ENCODE data around the gene COPZ2.
"Not testable (repeated sequence)": the region's sequence is repeated elsewhere in the genome, so short reads cannot be mapped to it uniquely, and the experiment has no call there.

Gene COPZ2

DNA sequence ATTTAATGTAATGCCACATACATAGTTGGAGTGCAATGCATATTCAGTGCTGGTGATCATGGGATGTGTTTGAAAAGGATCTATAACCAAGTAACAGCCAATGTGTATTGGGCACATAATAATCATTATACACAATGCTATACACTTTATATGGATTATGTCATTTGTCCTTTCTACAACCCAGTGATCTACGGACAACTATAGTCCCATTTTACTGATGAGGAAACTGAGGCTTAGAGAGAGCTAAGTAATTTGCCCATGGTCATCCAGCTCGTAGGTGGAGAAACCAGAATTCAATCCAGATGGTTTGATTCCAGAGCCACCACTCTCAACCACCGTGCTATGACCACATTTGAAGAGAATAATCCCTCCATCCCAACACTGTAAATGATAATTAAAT is 27.4 kb downstream of the COPZ2 start:
- no peak for DNase-seq (ENCODE audit: low read depth in 2 of 3, low spot score in 1 of 3)

DNA sequence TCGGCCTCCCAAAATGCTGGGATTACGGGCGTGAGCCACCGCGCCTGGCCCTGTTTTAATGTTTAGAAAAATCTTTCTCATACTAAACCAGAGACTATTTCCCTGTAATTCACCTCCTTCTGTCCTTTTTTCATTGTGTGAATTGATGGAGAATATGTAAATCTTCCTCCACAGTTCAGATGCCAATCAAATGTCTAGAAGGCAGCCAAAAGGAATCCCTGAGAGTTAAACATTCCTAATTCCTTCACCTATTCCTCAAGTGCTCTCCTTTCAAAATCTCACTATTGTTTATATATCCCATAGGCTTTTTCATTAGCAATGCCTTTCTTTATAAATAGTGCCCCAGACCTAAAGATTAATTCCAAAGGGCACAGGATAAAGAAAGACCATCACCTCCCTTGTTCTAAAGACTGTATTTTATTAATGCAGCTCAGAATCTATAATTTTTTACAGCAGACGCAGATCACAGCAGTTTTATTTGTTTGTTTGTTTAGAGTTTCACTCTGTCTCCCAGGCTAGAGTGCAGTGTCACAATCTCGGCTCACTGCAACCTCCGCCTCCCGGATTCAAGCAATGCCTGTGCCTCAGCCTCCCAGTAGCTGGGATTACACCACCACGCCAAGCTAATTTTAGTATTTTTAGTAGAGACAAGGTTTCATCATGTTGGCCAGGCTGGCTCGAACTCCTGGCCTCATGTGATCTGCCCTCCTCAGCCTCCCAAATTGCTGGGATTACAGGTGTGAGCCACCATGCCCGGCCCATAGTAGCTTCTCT is 30.5 kb downstream of the COPZ2 start:
- DNase-seq (ENCODE audit: low read depth in 2 of 3, low spot score in 1 of 3), result no peak

DNA sequence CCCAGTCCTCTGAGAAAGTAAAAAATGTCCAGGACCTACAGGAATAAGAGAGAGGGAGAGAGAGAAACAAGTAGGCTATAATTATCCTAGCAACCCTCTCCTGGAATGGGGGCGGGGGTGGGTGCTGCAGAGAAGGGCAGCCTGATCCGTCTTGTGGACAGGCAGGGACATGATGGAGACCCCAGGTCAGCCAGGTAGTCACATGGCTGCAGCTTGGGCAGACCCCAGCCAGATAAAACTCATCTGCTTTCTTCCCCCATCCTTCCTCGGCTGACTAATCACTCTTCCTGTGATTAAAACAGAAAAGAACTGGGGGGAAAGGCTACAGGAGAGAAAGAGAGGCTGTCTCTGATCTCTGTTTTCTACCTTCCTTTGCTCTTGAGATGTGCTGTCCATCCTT is 32.6 kb downstream of the COPZ2 start:
- DNase-seq (ENCODE audit: low read depth in 2 of 3, low spot score in 1 of 3), result no peak

DNA sequence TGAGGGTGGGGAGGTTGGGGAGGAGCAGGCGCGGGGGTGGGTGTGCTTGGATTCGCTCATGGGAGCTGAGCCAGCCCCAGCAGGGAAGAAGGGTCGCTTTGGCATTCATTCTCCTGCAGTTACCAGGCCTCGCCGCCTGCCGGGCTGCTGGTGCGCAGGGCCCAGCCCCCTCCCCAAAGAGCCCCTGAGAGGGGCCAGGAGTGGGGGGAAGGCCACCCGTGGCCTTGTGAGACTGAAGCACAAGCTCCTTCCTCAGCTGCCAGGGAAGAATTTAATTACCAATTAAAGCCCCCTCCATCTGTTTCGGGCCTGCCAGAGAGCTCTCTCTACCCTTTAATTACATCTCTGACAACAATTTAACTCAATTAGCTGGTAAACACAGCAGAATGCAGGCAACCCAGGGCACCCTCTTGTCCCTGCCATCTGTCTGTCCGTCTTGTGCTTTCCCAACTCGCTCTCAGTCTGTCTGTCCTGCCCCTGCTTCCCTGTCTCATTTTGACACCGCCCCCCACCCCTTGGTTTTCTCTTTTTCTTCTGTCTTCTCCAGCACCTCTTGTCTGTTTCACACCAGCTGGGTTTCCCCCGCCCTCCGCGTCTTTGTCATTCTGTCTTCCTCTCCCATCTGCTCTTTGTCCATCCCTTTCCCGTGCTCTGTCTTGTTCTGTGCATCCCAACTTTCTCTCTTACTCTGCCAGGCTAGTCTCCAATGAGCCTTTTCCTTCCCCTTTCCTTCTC is 34.0 kb downstream of the COPZ2 start:
- no peak for DNase-seq (ENCODE audit: low read depth in 2 of 3, low spot score in 1 of 3)

DNA sequence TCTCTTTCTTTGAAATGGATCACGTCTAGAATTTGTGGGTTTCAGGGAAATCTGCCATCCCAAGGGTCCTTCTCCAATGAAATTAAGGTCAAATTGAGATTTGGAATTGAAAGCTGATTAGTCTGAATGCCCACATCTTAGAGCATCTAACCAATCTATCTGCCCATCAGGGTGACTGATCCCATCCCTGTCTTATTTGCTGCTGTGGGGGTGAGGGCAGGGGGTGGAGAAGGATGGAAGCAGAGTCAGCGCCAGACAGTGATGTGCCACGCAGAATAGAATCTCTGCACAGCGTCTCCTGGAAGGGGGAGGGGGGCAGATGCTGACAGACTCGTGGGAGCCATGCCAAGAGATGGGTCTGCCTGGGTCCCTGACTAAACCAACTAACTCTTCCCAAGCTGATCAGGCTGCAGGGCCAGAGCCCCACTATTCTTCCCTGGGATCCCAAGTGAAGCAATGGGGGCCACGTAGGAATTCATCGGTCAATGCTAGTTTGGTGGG is 34.6 kb downstream of the COPZ2 start:
- no peak for DNase-seq (ENCODE audit: low read depth in 2 of 3, low spot score in 1 of 3)

DNA sequence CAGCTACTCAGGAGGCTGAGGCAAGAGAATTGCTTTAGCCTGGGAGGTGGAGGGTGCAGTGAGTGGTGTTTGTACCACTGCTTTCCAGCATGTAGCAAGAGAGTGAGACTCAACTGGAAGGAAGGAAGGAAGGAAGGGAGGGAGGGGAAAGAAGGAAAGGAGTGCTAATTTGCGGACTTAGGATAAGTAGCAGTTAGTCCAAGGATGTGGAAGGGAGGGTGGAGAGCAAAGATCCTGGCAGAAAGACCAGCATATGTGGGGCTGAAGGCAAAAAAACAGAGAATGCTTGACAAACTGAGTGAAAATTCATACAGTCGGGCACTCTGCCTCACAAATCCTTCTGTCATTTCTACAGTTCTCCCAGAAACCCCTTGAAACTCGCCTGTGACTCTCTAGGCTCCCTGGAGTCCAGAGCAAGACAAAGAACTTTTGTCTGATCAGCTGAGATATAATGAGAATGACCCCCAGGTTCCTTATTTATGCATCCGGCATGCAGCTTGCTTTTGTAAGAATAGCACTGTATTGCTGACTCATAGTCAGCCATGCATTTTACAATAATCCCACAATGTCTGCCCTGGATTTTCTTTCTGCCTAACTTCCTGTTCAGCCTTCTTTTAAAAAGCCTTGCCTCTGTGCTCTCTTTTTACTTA is 35.2 kb downstream of the COPZ2 start:
- no peak for DNase-seq (ENCODE audit: low read depth in 2 of 3, low spot score in 1 of 3)

DNA sequence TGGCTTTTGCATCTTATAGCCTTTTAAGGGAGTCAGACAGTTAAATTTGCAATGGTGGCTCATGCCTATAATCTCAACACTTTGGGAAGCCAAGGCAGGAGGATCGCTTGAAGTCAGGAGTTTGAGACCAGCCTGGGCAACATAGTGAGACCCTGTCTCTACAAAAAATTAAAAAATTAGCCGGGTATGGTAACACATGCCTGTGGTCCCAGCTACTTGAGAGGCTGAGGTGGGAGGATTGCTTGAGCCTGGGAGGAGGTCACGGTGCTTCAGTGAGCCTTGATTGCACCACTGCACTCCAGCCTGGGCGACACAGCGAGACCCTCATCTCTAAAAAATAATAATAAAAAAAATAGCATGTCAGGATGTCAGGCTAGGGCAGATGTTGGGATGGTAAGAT is 35.9 kb downstream of the COPZ2 start:
- not testable (repeated sequence) for DNase-seq (ENCODE audit: low read depth in 2 of 3, low spot score in 1 of 3)

DNA sequence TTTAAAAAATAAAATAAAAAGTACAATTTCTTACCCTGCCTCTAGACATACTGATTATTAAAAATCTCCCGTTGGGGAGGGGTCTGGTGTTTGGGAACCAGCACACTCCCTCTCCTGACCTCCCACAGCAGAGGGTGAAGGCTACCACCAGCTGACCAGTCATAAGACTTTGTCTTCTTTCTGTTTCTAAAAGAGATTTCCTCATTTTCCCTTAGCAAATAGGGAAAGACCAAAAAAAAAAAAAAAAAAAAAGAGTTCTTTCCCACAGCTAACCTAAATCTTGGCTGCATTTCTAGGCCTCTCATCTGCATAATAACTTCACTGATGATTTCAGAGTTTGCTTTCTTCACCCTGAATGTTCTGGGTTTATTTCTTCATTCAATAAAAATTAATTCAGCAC is 36.4 kb downstream of the COPZ2 start:
- DNase-seq (ENCODE audit: low read depth in 2 of 3, low spot score in 1 of 3), result no peak

DNA sequence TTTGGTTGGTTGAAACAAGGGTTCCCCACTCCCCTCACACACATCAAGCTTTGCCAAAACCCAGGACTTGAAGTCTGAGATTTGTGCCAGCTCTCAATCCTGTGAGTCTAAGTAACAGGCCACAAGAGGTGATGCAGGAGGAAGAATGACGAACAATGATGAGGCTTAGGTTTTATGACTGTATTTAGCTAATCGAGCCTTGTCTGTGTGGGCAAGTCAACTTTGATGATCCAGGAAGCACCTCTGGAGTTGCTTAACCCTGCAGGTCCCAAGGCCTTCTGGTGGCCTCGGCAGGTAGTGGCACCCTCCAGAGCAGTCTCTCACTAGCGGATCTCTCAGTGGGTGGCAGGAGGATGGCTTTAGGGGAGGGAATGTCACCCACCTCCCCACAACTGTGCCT is 38.0 kb downstream of the COPZ2 start:
- no peak for DNase-seq (ENCODE audit: low read depth in 2 of 3, low spot score in 1 of 3)

DNA sequence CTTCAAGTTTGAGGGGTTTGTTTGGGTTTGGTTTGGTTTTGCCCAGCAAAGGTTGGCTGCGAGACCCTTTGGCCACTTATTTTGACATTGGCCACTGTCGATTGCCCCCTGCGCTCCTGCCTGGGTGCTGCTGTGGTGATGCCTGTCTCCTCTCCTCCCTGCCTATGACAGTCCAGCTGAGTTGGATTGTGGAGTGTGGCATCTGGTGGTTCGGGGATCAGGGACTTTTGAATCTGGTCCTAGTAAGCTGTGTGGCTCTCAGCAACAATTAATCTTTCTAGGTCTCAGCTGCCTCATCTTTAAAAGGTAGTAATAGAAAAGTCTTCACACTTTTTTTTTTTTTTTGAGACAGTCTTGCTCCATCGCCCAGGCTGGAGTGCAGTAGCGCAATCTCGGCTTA is 39.6 kb downstream of the COPZ2 start:
- no peak for DNase-seq (ENCODE audit: low read depth in 2 of 3, low spot score in 1 of 3)

DNA sequence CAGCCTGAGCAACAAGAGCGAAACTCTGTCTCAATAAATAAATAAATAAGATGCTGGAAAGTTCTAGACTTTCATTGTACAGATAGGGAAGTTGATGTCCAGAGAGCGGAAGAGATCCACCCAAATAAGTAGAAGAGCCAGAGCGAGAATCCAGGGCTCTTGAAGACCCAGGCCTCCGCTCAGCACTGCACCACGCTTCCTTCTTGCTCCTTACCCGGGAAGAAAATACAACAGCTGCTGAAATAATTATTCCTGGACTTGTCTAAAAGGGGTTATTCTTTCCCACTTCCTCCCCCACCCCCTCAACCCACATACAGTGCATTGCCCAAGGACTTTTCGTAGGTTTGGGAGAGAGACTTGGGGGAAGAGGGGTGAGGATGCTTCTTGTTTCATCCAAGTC is 40.0 kb downstream of the COPZ2 start:
- DNase-seq (ENCODE audit: low read depth in 2 of 3, low spot score in 1 of 3), result no peak

DNA sequence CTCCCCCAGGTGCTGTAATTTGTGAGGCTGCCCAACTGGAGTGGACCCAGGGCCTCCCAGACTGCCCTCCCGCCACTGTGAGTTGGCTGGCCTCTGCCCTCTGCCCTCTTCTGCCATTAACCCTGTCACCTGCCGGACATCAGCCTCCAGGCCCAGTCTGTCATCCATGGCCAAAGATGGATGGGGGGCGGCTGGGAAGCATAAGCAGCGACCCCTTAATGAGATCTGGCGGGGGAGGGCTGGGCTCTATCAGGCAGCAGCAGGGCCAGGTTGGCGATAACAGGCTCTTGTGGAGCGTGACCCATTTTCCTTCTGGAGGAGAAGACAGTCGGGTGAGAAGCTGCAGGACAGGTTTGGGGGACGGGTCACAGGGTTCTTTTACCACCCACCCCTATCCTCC is 41.4 kb downstream of the COPZ2 start:
- no peak for DNase-seq (ENCODE audit: low read depth in 2 of 3, low spot score in 1 of 3)

DNA sequence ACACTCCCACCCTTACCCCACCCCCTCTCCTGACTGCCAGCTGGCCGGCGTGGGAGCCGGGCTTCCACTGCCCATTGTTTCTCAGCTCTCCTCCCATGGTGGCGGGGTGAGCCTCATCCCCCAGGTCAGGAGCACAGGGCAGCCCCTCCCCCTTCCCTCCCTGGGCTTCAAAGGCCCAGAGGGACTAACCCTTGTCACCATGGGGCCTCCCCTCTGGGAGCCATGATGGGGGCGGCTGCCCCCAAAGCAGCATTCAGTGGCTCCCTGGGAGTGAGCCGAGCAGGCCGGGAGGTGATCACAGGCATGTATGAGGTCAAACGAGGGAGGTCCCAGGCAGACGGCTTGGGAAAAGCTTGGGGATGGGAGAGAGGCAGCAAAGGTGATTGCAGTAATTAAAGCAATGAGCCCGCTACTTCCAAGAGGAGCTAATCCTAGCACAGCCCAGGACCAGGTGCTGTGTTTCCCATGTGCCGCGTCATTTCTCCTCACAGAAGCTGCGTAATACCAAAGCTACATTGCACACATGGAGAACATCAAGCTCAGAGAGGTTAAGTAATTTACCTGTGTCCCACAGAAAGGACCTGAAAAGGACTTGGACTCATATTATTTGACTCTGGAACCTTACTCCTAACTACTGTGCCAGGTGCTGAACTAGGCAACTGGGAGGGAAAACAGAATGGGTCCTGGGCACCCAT is 42.2 kb downstream of the COPZ2 start:
- no peak for DNase-seq (ENCODE audit: low read depth in 2 of 3, low spot score in 1 of 3)

DNA sequence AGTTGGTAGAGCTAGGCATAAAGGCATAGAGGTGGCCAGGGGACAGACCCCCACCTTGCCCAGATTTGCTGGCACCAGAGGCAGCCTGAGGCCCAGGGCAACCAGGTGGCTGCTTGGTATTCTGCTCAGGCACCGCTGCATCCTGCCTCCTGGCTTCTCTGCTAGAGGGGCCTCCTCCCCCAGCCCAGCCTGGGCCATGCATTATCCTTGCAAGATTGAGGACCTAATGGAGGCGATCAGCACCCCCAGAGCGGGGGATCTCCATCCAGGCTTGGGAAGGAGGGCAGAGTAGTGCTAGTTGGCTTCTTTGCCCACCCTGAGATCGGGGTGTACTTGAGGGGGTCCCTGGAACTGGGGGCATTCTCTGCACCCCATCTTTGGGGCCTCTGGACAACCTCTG is 42.9 kb downstream of the COPZ2 start:
- DNase-seq (ENCODE audit: low read depth in 2 of 3, low spot score in 1 of 3), result no peak

DNA sequence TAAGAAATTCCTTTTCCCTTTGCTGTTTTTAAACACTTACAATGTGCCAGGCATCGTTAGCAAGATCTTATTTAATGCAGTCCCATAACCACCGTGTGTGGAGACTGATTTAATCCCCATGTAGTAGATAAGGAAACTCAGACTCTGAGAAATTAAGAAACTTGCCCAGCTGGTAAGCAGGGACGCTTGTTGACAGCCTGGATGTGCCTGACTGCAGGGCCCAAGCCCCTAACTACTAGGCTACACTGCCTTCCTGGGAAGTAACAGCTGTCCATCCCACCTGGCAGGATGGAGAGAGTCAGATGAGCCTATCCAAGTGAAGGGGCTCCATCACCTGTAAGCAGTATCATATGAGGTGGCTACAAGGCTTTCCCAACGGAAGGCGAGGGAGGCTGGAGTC is 43.6 kb downstream of the COPZ2 start:
- no peak for DNase-seq (ENCODE audit: low read depth in 2 of 3, low spot score in 1 of 3)

DNA sequence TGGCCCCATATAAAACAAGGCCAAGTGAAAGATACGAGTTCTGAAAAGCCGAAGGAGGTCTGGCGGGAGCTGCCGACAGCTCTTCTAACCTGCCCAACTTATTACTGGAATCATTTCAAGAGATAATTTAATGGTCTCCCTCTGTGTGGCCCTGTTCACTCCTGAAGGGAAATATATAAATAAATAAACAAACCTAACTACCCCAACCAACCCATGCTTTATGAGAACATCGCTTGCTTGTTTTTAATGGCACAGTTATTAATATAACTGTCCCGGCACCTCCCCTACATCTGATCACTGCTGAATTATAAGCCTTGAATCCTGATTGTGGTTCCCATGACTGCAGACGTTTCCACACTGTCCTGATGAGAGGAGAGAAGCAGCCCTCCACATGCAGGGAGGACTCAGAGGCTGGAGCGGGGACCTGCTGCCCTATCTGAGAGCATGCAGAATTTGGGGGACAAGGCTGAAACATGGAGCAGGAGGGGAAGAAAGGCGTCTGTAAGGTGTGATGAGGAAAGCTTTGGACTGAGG is 44.5 kb downstream of the COPZ2 start:
- no peak for DNase-seq (ENCODE audit: low read depth in 2 of 3, low spot score in 1 of 3)

DNA sequence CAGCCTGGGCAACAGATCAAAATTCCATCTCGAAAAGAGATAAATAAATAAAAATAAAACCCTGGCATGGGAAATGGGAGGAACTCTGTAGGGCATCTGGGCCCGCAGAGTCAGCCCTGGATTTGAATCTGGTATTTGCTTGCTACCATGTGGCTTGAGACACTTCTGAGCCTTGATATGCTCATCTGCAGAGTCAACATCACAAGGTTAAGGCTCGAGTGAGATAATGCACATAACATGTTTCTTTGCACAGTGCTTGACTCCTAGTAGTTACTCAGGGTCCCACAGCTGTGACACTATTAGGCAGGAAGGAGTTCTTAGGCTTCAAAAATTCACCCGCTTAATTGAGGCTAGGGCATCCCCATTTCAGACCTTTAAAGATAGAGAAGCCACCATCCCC is 45.4 kb downstream of the COPZ2 start:
- no peak for DNase-seq (ENCODE audit: low read depth in 2 of 3, low spot score in 1 of 3)

DNA sequence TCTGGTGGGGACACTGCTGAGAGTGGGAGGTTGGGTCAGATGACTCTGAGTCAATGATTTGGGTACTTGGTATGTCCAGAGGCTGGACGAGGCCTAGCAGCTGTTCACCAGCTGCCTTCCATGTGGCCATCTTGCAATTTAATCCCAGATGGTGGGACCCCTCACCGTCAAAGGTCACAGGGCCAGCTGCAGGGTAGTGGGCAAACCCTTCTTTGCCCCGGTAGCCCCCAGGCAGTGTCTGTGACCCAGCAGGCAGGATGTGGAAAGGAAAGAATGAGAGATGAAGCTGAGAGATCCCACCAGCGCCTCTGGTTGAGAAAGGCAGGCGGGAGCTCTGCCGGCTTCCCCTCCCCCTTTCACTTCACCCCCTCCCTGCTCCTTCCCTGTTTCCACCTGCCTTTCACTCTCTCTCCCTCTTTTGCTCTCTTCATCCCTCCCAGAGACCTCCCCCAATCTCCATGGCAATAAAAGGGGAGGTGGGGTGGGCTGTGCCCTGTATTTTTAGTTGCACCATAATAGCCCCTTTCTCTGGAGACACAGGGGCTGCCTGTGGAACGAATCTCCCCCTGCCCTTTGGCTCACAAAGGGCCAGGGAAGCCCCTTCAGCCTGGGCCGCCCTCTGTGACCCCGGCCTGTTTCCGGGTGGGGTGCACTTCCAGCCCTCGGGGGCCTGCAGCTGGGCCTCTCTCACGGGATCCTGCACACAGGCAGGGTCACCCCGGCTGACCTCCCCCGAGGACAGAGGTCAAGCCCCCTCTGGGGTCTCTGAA is 46.5 kb downstream of the COPZ2 start:
- no peak for DNase-seq (ENCODE audit: low read depth in 2 of 3, low spot score in 1 of 3)

DNA sequence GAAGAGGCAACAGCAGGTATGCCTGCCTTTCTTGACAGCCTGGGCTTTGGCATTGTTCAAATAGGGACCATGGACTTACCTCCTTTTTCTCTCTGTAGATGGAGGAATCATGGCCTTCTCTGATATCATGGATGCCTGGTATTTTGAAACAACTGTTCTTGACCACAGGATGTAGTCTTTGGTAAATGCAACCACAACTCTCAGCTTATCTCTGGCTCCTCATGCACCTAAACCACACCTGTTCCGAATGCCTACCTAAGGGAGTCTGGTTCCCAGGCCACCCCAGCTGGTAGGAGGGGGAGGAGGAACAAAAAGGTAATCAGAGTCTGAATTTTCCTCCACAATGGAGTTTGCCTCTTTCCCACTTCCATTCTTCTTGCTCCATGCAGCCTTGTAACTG is 47.9 kb downstream of the COPZ2 start:
- DNase-seq (ENCODE audit: low read depth in 2 of 3, low spot score in 1 of 3), result no peak

DNA sequence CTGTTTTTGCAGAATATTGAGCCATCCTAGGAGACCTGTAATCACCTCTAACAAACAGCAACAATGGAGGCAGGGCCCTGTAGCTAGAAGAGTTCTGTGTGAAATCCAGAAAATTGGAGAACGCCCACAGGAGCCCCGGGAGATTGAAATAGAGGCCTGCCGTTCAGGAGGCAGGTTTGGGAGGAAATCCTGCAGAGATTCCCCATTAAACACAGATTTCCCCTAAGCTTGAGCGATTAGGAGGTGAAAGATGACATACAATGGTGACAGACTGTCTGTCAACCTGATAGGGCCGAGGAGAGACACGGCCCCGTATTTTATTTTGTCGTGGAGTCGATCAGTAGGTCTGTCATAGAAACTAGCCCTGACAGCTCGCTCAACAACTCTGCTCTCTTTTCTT is 48.4 kb downstream of the COPZ2 start:
- no peak for DNase-seq (ENCODE audit: low read depth in 2 of 3, low spot score in 1 of 3)

DNA sequence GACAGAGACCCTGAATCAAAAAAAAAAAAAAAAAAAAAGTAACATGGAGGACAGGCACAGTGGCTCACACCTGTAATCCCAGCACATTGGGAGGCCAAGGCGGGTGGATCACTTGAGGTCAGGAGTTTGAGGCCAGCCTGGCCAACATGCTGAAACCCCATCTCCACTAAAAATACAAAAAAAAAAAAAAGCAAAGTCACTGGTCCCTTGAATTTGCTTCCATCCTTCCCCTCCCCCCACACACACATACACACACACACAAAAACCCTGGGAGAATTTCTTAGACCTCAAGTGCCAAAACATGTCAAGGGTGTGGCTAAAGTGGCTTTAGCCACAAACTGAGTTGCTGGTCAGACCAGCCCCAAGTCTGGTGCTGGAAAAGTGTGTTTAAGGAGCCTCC is 49.2 kb downstream of the COPZ2 start:
- not testable (repeated sequence) for DNase-seq (ENCODE audit: low read depth in 2 of 3, low spot score in 1 of 3)
